Superior temporal gyrus (tissue), 1 donor: ENCODE data around the gene WDR5.
"Not testable (repeated sequence)": the region's sequence is repeated elsewhere in the genome, so short reads cannot be mapped to it uniquely, and the experiment has no call there.

Experiments
- DNase-seq: peaks from one replicate; pipeline ENCODE4 v3.0.0-alpha.2; 2016; ENCODE audit errors: extremely low spot score

The WDR5 gene

GRCh38 chr9:134135343-134136117 lies at the start of gene WDR5:
Gene WDR5 (plus strand): TSS chr9:134136082. CDS start chr9:134139878, 3,796 bp downstream.
- DNase-seq, result peak; percentile 93

- DNase-seq, result no peak
Measured at GRCh38 chr9:134088063-134088725, 47.7 kb upstream of the WDR5 start.

- no peak for DNase-seq
Measured at GRCh38 chr9:134089972-134090371, 45.9 kb upstream of the WDR5 start.

- DNase-seq, result peak; percentile 10
Measured at GRCh38 chr9:134099123-134099761, 36.6 kb upstream of the WDR5 start.

- DNase-seq, result no peak
Measured at GRCh38 chr9:134100040-134100439, 35.8 kb upstream of the WDR5 start.

GRCh38 chr9:134101133-134101532 lies 34.7 kb upstream of the WDR5 start:
- not testable (repeated sequence) for DNase-seq

GRCh38 chr9:134101623-134102149 lies 34.2 kb upstream of the WDR5 start:
- no peak for DNase-seq

GRCh38 chr9:134103391-134103998 lies 32.4 kb upstream of the WDR5 start:
- DNase-seq, result no peak

GRCh38 chr9:134111064-134111463 lies 24.8 kb upstream of the WDR5 start:
- DNase-seq, result no peak

- DNase-seq, result no peak
Measured at GRCh38 chr9:134112561-134112960, 23.3 kb upstream of the WDR5 start.

- not testable (repeated sequence) for DNase-seq
Measured at GRCh38 chr9:134118972-134119371, 16.9 kb upstream of the WDR5 start.

- no peak for DNase-seq
Measured at GRCh38 chr9:134123764-134124128, 12.1 kb upstream of the WDR5 start.

GRCh38 chr9:134125413-134126095 lies 10.3 kb upstream of the WDR5 start:
- no peak for DNase-seq

- DNase-seq, result no peak
Measured at GRCh38 chr9:134126373-134126772, 9.5 kb upstream of the WDR5 start.

GRCh38 chr9:134127065-134127580 lies 8.8 kb upstream of the WDR5 start:
- DNase-seq, result no peak

- no peak for DNase-seq
Measured at GRCh38 chr9:134127616-134128015, 8.3 kb upstream of the WDR5 start.

GRCh38 chr9:134128727-134129679 lies 6.9 kb upstream of the WDR5 start:
- DNase-seq, result no peak

- no peak for DNase-seq
Measured at GRCh38 chr9:134130503-134131375, 5.1 kb upstream of the WDR5 start.
